Sigmoid colon (tissue), 7 donors: ENCODE results near the gene NCAPH2. TPM values are rescaled to one million over a fixed set of nuclear protein-coding genes. Genes with fewer than 3 reads are reported as not detected.
A peak's percentile ranks its signal among the peaks of the same experiment; 100 is the strongest.

ENCODE experiments used
- DNase-seq: peaks from one replicate; pipeline ENCODE4 v3.0.0-alpha.2; 2019
- H3K27ac ChIP-seq, 4 donors: fragments of 200-600 bp; sonication (generic); one replicate each; pipeline ENCODE4 v1.5.1; 2016 to 2019; ENCODE audit warnings: mild to moderate bottlenecking in 1 of 4
- H3K27me3 ChIP-seq, 3 donors: fragments of 200-600 bp; sonication (generic); one replicate each; pipeline ENCODE4 v1.5.1; 2019; ENCODE audit warnings: mild to moderate bottlenecking in 1 of 3
- H3K36me3 ChIP-seq, 4 donors: fragments of 200-600 bp; sonication (generic); one replicate each; pipeline ENCODE4 v1.5.1; 2016 to 2019
- H3K4me1 ChIP-seq, 4 donors: fragments of 200-600 bp; sonication (generic); one replicate each; pipeline ENCODE4 v1.5.1; 2017 to 2019
- H3K4me3 ChIP-seq, 4 donors: fragments of 200-600 bp; sonication (generic); one replicate each; pipeline ENCODE4 v1.5.1; 2017 to 2019; ENCODE audit warnings: mild to moderate bottlenecking in 2 of 4, moderate library complexity in 1 of 4
- H3K9me3 ChIP-seq, 4 donors: fragments of 200-600 bp in 3 of 4; sonication (generic) in 3 of 4; one replicate each; pipeline versions ENCODE4 v1.5.1 to v1.6.1; 2013 to 2019
- EP300 ChIP-seq, 4 donors: sonication (generic); formaldehyde crosslinking; IDR thresholded peaks; one replicate each; pipeline ENCODE4 v1.6.1; 2017; ENCODE audit warnings: antibody characterized with exemption in 4 of 4
- POLR2A ChIP-seq, 2 donors: fragments of 450-650 bp; IDR thresholded peaks; one replicate each; pipeline ENCODE4 v1.6.1; 2016; ENCODE audit warnings: antibody characterized with exemption in 2 of 2, mild to moderate bottlenecking in 2 of 2, moderate library complexity in 2 of 2
- POLR2AphosphoS5 ChIP-seq, 4 donors: sonication (generic); formaldehyde crosslinking; IDR thresholded peaks; one replicate each; pipeline ENCODE4 v1.6.1; 2017; ENCODE audit warnings: antibody characterized with exemption in 4 of 4
- WGBS, 2 donors: extraction: QIAGEN DNeasy Blood & Tissue Kit; methylation state at CpG; one replicate each; pipeline ENCODE4 v1.1.7; 2013; 5-methylcytosine and 5-hydroxymethylcytosine counted together
- intact Hi-C: fragments of 100-400 bp; cut with DNase I; formaldehyde crosslinking; loops from one replicate; pipeline ENCODE4 v1.15.1; 2023
- polyA plus RNA-seq, 3 donors: library from polyadenylated mRNA; stranded (reverse); fragments of 200-250 nt; gene quantifications; one replicate each; pipeline ENCODE4 v1.2.3, GENCODE V29; 2013
- total RNA-seq, 4 donors: library from RNA; depleted of rRNA; stranded (reverse); fragments of >200 nt; gene quantifications; one replicate each; pipeline ENCODE4 v1.1.0, GENCODE V29; 2016
- TF ChIP-seq, protein P1 (sequence below), 4 experiments: fragments of 450-650 bp in 3 of 4; fragments of 200-600 bp in 1 of 4; IDR thresholded peaks; one replicate each; pipeline ENCODE4 v1.5.1; 2016 to 2019; ENCODE audit warnings: antibody characterized with exemption in 4 of 4, mild to moderate bottlenecking in 3 of 4, moderate library complexity in 2 of 4
- donor health status: healthy with polysubstance abuse.
- donor health status: Bipolar disorder and iron deficiency.
- donor health status: healthy.

The NCAPH2 gene
- total RNA-seq = 10 to 100 TPM; 30.7 to 54.0 (median 35.6) TPM
- 10 to 100 TPM; 20.3 to 45.3 (median 22.2) TPM for polyA plus RNA-seq

DNA sequence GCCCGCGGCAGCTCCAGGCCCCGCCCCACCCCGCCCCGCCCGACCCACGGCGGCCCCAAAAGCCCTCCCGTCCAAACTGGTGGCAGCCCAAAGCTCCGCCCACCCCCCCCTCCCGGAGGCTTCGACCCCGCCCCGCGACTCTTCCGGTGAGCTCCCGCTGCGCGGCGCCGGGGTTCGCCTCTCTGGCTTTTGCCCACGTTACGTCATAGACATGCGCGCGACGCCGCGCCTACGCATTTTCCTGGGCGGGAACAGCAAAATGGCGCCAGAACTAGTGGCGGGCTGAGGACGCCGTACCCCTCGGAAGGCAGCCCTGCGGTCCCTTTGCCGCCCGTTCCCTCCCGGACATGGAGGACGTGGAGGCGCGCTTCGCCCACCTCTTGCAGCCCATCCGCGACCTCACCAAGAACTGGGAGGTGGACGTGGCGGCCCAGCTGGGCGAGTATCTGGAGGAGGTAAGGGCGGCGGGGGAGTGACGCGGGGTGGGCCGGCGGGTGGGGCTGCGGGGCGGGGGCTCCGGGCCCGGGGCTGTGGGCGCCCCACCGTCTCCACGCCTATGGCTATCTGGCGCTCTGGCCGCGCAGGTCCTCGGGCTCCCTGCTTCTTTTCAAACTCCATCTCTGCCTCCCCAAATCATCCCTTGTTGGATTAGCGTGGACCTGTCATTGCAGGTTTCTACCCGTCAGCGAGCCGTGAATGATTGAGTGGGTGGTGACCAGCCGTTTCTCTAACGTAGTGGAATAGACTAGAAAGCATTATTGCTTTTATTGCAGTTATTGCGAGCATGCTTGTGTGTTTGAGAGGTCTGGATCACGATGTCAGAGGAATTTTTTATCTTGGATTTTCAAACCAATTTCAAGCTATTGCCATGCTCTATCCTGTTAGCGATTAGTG is at the start of gene NCAPH2:
Gene NCAPH2, plus strand, starts transcription at position 234 of the 894 bp plus-strand sequence. Its CDS starts 114 bp downstream, at position 348.
- Histone ChIP-seq H3K36me3 (peaks cover 13 to 27% (median 22%) of the 10 kb centered on the region in 4 donors), H3K9me3 (no peaks in the 10 kb centered on the region), H3K4me3 (peak within 1 kb of the TSS; percentile 83 to 97 (median 96)), H3K4me1 (peaks cover 0 to 39% (median 24%) of the 10 kb centered on the region in 4 donors), H3K27me3 (no peaks in the 10 kb centered on the region), H3K27ac (peak within 1 kb of the TSS; percentile 91 to 98 (median 94))
- intact Hi-C loops = loop anchor here (2.0 to 5.0 kb wide), 5 partner anchors 17 to 266 kb away; partner anchors contain the start of genes SBF1, SCO2 and SYCE3
- TF ChIP-seq, protein P1, sequence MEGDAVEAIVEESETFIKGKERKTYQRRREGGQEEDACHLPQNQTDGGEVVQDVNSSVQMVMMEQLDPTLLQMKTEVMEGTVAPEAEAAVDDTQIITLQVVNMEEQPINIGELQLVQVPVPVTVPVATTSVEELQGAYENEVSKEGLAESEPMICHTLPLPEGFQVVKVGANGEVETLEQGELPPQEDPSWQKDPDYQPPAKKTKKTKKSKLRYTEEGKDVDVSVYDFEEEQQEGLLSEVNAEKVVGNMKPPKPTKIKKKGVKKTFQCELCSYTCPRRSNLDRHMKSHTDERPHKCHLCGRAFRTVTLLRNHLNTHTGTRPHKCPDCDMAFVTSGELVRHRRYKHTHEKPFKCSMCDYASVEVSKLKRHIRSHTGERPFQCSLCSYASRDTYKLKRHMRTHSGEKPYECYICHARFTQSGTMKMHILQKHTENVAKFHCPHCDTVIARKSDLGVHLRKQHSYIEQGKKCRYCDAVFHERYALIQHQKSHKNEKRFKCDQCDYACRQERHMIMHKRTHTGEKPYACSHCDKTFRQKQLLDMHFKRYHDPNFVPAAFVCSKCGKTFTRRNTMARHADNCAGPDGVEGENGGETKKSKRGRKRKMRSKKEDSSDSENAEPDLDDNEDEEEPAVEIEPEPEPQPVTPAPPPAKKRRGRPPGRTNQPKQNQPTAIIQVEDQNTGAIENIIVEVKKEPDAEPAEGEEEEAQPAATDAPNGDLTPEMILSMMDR (IDR thresholded peaks at IDR 0.05) = no peak
- peak; percentile 94 to 96 (median 95) for TF ChIP-seq POLR2AphosphoS5 (IDR thresholded peaks at IDR 0.05)
- TF ChIP-seq POLR2A (IDR thresholded peaks at IDR 0.05) = peak; percentile 41 to 70
- no peak for TF ChIP-seq EP300 (IDR thresholded peaks at IDR 0.05)
- 0 to 1% methylated on average over 75 to 76 of the region's 76 CpGs for WGBS, 2 donors
- peak; percentile 98 for DNase-seq

DNA sequence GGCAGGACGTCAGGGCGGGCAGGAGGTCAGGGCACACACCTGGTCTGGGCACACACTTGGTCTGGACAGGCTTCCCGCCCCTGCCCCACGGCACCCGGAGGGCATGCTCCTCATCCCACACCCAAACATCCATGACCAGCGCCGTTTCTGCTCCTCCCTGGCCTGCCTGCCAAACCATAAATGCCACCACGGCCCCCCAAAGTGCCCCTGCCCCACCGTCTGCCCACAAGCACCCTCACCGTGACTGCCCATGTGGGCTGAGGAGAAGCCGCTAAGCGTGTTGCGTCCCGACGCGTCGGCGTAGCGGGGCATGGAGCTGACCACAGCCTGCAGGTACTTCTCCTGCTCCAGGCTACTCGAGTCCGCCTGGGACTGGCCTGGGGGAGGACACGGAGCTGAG is 49.0 kb upstream of the NCAPH2 start:
- Histone ChIP-seq H3K36me3 (peaks cover 67 to 100% (median 94%) of the 10 kb centered on the region in 4 donors), H3K27me3 (no peaks in the 10 kb centered on the region), H3K9me3 (no peaks in the 10 kb centered on the region), H3K27ac (no peak overlapping the region), H3K4me3 (no peak overlapping the region), H3K4me1 (no peaks in the 10 kb centered on the region)
- WGBS, 2 donors = 93 to 94% methylated on average over 22 of the region's 22 CpGs
- TF ChIP-seq POLR2A (IDR thresholded peaks at IDR 0.05) (no peak), POLR2AphosphoS5 (IDR thresholded peaks at IDR 0.05) (no peak), EP300 (IDR thresholded peaks at IDR 0.05) (no peak)
- TF ChIP-seq, protein P1 (IDR thresholded peaks at IDR 0.05) = no peak
- intact Hi-C loops = no loop called here
- no peak for DNase-seq

DNA sequence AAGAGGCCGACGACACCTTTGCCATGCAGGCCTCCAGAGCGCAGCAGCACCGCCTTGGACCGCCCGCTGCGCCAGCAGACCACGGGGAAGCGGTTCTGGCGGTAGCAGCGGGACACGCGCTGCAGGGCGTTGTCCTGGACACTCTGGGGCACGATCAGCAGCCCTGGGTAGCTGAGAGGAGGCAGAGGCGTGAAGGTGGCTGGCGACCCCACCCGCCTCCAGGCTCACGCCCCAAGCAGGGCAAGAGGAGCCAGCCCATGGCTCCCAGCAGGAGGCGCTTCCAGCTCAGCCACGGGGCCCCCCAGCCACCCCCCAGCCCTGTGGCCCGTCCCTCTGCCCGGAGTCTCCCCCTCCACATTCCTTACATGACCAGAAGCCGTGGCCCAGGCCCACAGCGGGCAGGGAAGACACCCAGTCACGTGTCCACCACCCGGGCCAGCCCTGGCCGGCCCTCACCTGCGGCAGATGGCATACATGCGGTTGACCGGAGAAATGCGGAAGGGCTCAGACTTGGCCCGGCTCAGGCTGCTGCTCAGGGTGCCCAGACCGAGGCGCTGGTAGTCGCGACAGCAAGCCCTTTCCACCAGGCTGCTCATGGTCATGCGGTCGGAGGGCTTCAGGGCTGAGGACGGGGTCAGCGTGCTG is 48.4 kb upstream of the NCAPH2 start:
- Histone ChIP-seq H3K27ac (no peak overlapping the region), H3K27me3 (no peaks in the 10 kb centered on the region), H3K4me3 (no peak overlapping the region), H3K4me1 (no peaks in the 10 kb centered on the region), H3K9me3 (no peaks in the 10 kb centered on the region), H3K36me3 (peaks cover 66 to 100% (median 94%) of the 10 kb centered on the region in 4 donors)
- TF ChIP-seq POLR2AphosphoS5 (IDR thresholded peaks at IDR 0.05) (no peak), POLR2A (IDR thresholded peaks at IDR 0.05) (no peak), EP300 (IDR thresholded peaks at IDR 0.05) (no peak)
- TF ChIP-seq, protein P1 (IDR thresholded peaks at IDR 0.05) = no peak
- 94 to 95% methylated on average over 41 of the region's 41 CpGs for WGBS, 2 donors
- no peak for DNase-seq
- intact Hi-C loops = no loop called here

DNA sequence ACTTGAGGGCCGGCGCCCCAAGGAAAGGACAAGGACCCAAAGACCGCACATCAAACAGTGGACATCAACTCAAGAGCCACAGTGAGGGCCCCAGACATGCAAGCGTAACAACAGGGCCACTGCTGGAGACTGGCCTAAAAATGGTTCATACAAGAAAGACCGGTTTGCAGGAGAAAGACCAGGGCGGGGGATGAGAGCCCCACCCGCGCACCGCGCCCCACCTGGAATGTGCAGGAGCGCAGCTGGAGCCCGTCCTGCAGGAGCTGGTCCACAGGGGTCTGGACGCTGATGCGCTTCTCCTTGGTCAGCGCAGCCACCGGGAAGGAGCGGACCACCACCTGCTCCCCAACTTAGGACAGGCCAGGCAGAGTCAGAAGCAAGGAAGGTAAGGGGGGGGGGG is 47.1 kb upstream of the NCAPH2 start:
- Histone ChIP-seq H3K36me3 (peaks cover 64 to 100% (median 94%) of the 10 kb centered on the region in 4 donors), H3K27ac (no peak overlapping the region), H3K4me1 (no peaks in the 10 kb centered on the region), H3K9me3 (no peaks in the 10 kb centered on the region), H3K4me3 (no peak overlapping the region), H3K27me3 (no peaks in the 10 kb centered on the region)
- TF ChIP-seq POLR2A (IDR thresholded peaks at IDR 0.05) = no peak
- TF ChIP-seq, protein P1 (IDR thresholded peaks at IDR 0.05) = no peak
- TF ChIP-seq POLR2AphosphoS5 (IDR thresholded peaks at IDR 0.05) = no peak
- no peak for TF ChIP-seq EP300 (IDR thresholded peaks at IDR 0.05)
- DNase-seq = no peak
- WGBS, 2 donors = 46 to 81% methylated on average over 17 of the region's 17 CpGs
- intact Hi-C loops = no loop called here
